HAP-1 (cell line): ENCODE results near the gene MDGA2.

Source experiments
- DNase-seq, 2 experiments: peaks; one replicate each; pipeline ENCODE4 v3.0.0-alpha.2; 2016 to 2020; ENCODE audit warnings: low spot score in 2 of 2
- H3K27me3 ChIP-seq: fragments of 250-450 bp; sonication (Bioruptor Pico); 2 replicates; pipeline ENCODE4 v1.5.1; 2020; ENCODE audit warnings: low read depth, mild to moderate bottlenecking, moderate library complexity
- H3K36me3 ChIP-seq: fragments of 250-450 bp; sonication (Bioruptor Pico); replicated peaks from 2 replicates; pipeline ENCODE4 v1.5.1; 2020; ENCODE audit warnings: mild to moderate bottlenecking
- H3K4me1 ChIP-seq: fragments of 250-450 bp; sonication (Bioruptor Pico); 2 replicates; pipeline ENCODE4 v1.5.1; 2020; ENCODE audit warnings: mild to moderate bottlenecking
- H3K4me3 ChIP-seq: fragments of 250-450 bp; sonication (Bioruptor Pico); 2 replicates; pipeline ENCODE4 v1.5.1; 2020; ENCODE audit warnings: mild to moderate bottlenecking, moderate library complexity
- H3K9me3 ChIP-seq: fragments of 250-450 bp; sonication (Bioruptor Pico); 2 replicates; pipeline ENCODE4 v1.5.1; 2020; ENCODE audit warnings: mild to moderate bottlenecking, moderate library complexity
- in situ Hi-C: fragments of 300-500 bp; cut with MboI; formaldehyde crosslinking; loops from 3 replicates; pipeline ENCODE4 v1.14.3; 2020; ENCODE audit warnings: low sequenced_read_pairs, inconsistent platforms, mixed read lengths

The MDGA2 gene

GRCh38 chr14:47500369-47500768, 175.0 kb downstream of the MDGA2 start:
- in situ Hi-C loops = no loop called here
- no peaks in the 10 kb centered on the region for H3K27me3 ChIP-seq
- H3K9me3 ChIP-seq = no peaks in the 10 kb centered on the region

GRCh38 chr14:47490766-47491165, 184.6 kb downstream of the MDGA2 start:
- no peaks in the 10 kb centered on the region for H3K4me1 ChIP-seq
- H3K36me3 ChIP-seq = no peaks in the 10 kb centered on the region
- no peak overlapping the region for H3K4me3 ChIP-seq
- peaks cover 2% of the 10 kb centered on the region; the same call in 1 of the 2 replicates for H3K9me3 ChIP-seq
- H3K27me3 ChIP-seq = no peaks in the 10 kb centered on the region
- no peak for DNase-seq
- in situ Hi-C loops = no loop called here

More at GRCh38 chr14:47500369-47500768, 175.0 kb downstream of the MDGA2 start:
- Histone ChIP-seq H3K36me3 (no peaks in the 10 kb centered on the region), H3K4me3 (no peak overlapping the region), H3K4me1 (no peaks in the 10 kb centered on the region)
- DNase-seq = no peak

GRCh38 chr14:47490353-47490752, 185.1 kb downstream of the MDGA2 start:
- Histone ChIP-seq H3K4me3 (no peak overlapping the region), H3K27me3 (no peaks in the 10 kb centered on the region), H3K4me1 (no peaks in the 10 kb centered on the region), H3K36me3 (no peaks in the 10 kb centered on the region), H3K9me3 (peaks cover 2% of the 10 kb centered on the region; the same call in 1 of the 2 replicates)
- in situ Hi-C loops = no loop called here
- no peak for DNase-seq

GRCh38 chr14:47485421-47485820, 190.0 kb downstream of the MDGA2 start:
- H3K4me1 ChIP-seq = no peaks in the 10 kb centered on the region
- no peaks in the 10 kb centered on the region for H3K36me3 ChIP-seq
- H3K4me3 ChIP-seq = no peak overlapping the region
- no peaks in the 10 kb centered on the region for H3K27me3 ChIP-seq
- no peak for DNase-seq
- 0 out of 2 replicates have a peak, but pooled peaks cover 2% of the 10 kb centered on the region for H3K9me3 ChIP-seq
- in situ Hi-C loops = no loop called here

- Histone ChIP-seq H3K4me1 (no peaks in the 10 kb centered on the region), H3K27me3 (no peaks in the 10 kb centered on the region), H3K4me3 (no peak overlapping the region), H3K36me3 (no peaks in the 10 kb centered on the region), H3K9me3 (0 out of 2 replicates have a peak, but pooled peaks cover 2% of the 10 kb centered on the region)
- DNase-seq = no peak
- in situ Hi-C loops = no loop called here
Observed at GRCh38 chr14:47483449-47483848, 192.0 kb downstream of the MDGA2 start.

- Histone ChIP-seq H3K36me3 (no peaks in the 10 kb centered on the region), H3K9me3 (no peaks in the 10 kb centered on the region), H3K27me3 (no peaks in the 10 kb centered on the region), H3K4me3 (no peak overlapping the region), H3K4me1 (no peaks in the 10 kb centered on the region)
- in situ Hi-C loops = no loop called here
- DNase-seq = no peak
Observed at GRCh38 chr14:47471075-47471474, 204.3 kb downstream of the MDGA2 start.

GRCh38 chr14:47466916-47467315, 208.5 kb downstream of the MDGA2 start:
- Histone ChIP-seq H3K4me3 (no peak overlapping the region), H3K36me3 (no peaks in the 10 kb centered on the region)
- in situ Hi-C loops = no loop called here

GRCh38 chr14:47454025-47454424, 221.4 kb downstream of the MDGA2 start:
- Histone ChIP-seq H3K4me1 (no peaks in the 10 kb centered on the region), H3K4me3 (no peak overlapping the region), H3K27me3 (no peaks in the 10 kb centered on the region), H3K36me3 (no peaks in the 10 kb centered on the region), H3K9me3 (no peaks in the 10 kb centered on the region)
- no peak for DNase-seq
- in situ Hi-C loops = no loop called here

More at GRCh38 chr14:47466916-47467315, 208.5 kb downstream of the MDGA2 start:
- no peaks in the 10 kb centered on the region for H3K4me1 ChIP-seq
- no peaks in the 10 kb centered on the region; the same call in 1 of the 2 replicates for H3K9me3 ChIP-seq
- no peak for DNase-seq
- no peaks in the 10 kb centered on the region for H3K27me3 ChIP-seq

- H3K9me3 ChIP-seq = no peaks in the 10 kb centered on the region
- no peak for DNase-seq
- no peaks in the 10 kb centered on the region for H3K4me1 ChIP-seq
- H3K27me3 ChIP-seq = no peaks in the 10 kb centered on the region
- in situ Hi-C loops = no loop called here
- no peak overlapping the region for H3K4me3 ChIP-seq
- no peaks in the 10 kb centered on the region for H3K36me3 ChIP-seq
Observed at GRCh38 chr14:47447076-47447475, 228.3 kb downstream of the MDGA2 start.

- in situ Hi-C loops = no loop called here
- DNase-seq = no peak
Observed at GRCh38 chr14:47442211-47442610, 233.2 kb downstream of the MDGA2 start.

GRCh38 chr14:47439953-47440352, 235.5 kb downstream of the MDGA2 start:
- in situ Hi-C loops = no loop called here
- Histone ChIP-seq H3K9me3 (no peaks in the 10 kb centered on the region), H3K4me3 (no peak overlapping the region), H3K36me3 (no peaks in the 10 kb centered on the region), H3K27me3 (no peaks in the 10 kb centered on the region), H3K4me1 (no peaks in the 10 kb centered on the region)
- DNase-seq = no peak

More at GRCh38 chr14:47442211-47442610, 233.2 kb downstream of the MDGA2 start:
- no peaks in the 10 kb centered on the region for H3K27me3 ChIP-seq
- H3K36me3 ChIP-seq = no peaks in the 10 kb centered on the region
- no peaks in the 10 kb centered on the region for H3K4me1 ChIP-seq
- H3K9me3 ChIP-seq = no peaks in the 10 kb centered on the region
- H3K4me3 ChIP-seq = no peak overlapping the region

GRCh38 chr14:47438650-47439140, 236.7 kb downstream of the MDGA2 start:
- H3K36me3 ChIP-seq = no peaks in the 10 kb centered on the region
- H3K9me3 ChIP-seq = no peaks in the 10 kb centered on the region
- DNase-seq = no peak
- H3K4me1 ChIP-seq = no peaks in the 10 kb centered on the region
- in situ Hi-C loops = no loop called here
- H3K4me3 ChIP-seq = no peak overlapping the region
- H3K27me3 ChIP-seq = no peaks in the 10 kb centered on the region

GRCh38 chr14:47435331-47435965, 240.0 kb downstream of the MDGA2 start:
- Histone ChIP-seq H3K36me3 (no peaks in the 10 kb centered on the region), H3K4me3 (no peak overlapping the region), H3K4me1 (no peaks in the 10 kb centered on the region), H3K9me3 (no peaks in the 10 kb centered on the region), H3K27me3 (no peaks in the 10 kb centered on the region)
- in situ Hi-C loops = no loop called here
- no peak for DNase-seq

GRCh38 chr14:47427629-47428028, 247.8 kb downstream of the MDGA2 start:
- DNase-seq = no peak
- H3K27me3 ChIP-seq = no peaks in the 10 kb centered on the region
- no peaks in the 10 kb centered on the region for H3K4me1 ChIP-seq
- in situ Hi-C loops = no loop called here
- H3K4me3 ChIP-seq = no peak overlapping the region
- no peaks in the 10 kb centered on the region for H3K9me3 ChIP-seq
- no peaks in the 10 kb centered on the region for H3K36me3 ChIP-seq

- no peaks in the 10 kb centered on the region for H3K27me3 ChIP-seq
- no peak for DNase-seq
- no peak overlapping the region for H3K4me3 ChIP-seq
- H3K36me3 ChIP-seq = no peaks in the 10 kb centered on the region
- in situ Hi-C loops = no loop called here
- H3K4me1 ChIP-seq = no peaks in the 10 kb centered on the region
- no peaks in the 10 kb centered on the region for H3K9me3 ChIP-seq
Observed at GRCh38 chr14:47425302-47425701, 250.1 kb downstream of the MDGA2 start.
